Activated T-helper 9 cell treated with anti-CD3 and anti-CD28 coated beads, Interleukin-2, amount 50 U/mL, for 16 hours (primary cell): ENCODE results near the gene CDC5L.

Experiments
- DNase-seq: peaks from one replicate; pipeline ENCODE4 v3.0.0-alpha.2; 2020; ENCODE audit warnings: low read depth

Gene CDC5L

GRCh38 chr6:44373787-44374186, 13.7 kb upstream of the CDC5L start:
- no peak for DNase-seq

GRCh38 chr6:44375071-44375470, 12.4 kb upstream of the CDC5L start:
- no peak for DNase-seq

- DNase-seq: no peak
Observed at GRCh38 chr6:44377484-44377883, 10.0 kb upstream of the CDC5L start.

GRCh38 chr6:44377971-44378370, 9.5 kb upstream of the CDC5L start:
- no peak for DNase-seq

GRCh38 chr6:44381739-44382138, 5.8 kb upstream of the CDC5L start:
- DNase-seq: no peak

- DNase-seq: no peak
Observed at GRCh38 chr6:44386364-44386928, 1.1 kb upstream of the CDC5L start.

GRCh38 chr6:44386929-44387345, 569 bp upstream of the CDC5L start:
- DNase-seq: no peak

GRCh38 chr6:44388135-44388487, 605 bp downstream of the CDC5L start:
- DNase-seq: no peak

GRCh38 chr6:44388887-44389286, 1.4 kb downstream of the CDC5L start:
- no peak for DNase-seq

- DNase-seq: no peak
Observed at GRCh38 chr6:44390158-44390683, 2.7 kb downstream of the CDC5L start.

GRCh38 chr6:44395501-44395900, 8.0 kb downstream of the CDC5L start:
- no peak for DNase-seq

GRCh38 chr6:44396968-44397367, 9.5 kb downstream of the CDC5L start:
- DNase-seq: no peak

- DNase-seq: no peak
Observed at GRCh38 chr6:44397424-44398164, 10.1 kb downstream of the CDC5L start.

GRCh38 chr6:44399991-44400390, 12.5 kb downstream of the CDC5L start:
- no peak for DNase-seq

- no peak for DNase-seq
Observed at GRCh38 chr6:44400572-44400971, 13.1 kb downstream of the CDC5L start.

GRCh38 chr6:44401138-44401537, 13.6 kb downstream of the CDC5L start:
- no peak for DNase-seq

GRCh38 chr6:44404022-44404714, 16.7 kb downstream of the CDC5L start:
- no peak for DNase-seq

- DNase-seq: no peak
Observed at GRCh38 chr6:44404715-44405099, 17.2 kb downstream of the CDC5L start.

GRCh38 chr6:44407951-44408670, 20.6 kb downstream of the CDC5L start:
- DNase-seq: no peak

- DNase-seq: no peak
Observed at GRCh38 chr6:44409207-44409794, 21.8 kb downstream of the CDC5L start.

- no peak for DNase-seq
Observed at GRCh38 chr6:44410363-44410762, 22.9 kb downstream of the CDC5L start.

GRCh38 chr6:44411141-44411540, 23.6 kb downstream of the CDC5L start:
- DNase-seq: no peak
